WERI-Rb-1 (cell line): ENCODE measurements around the gene ITGB7.
"Not testable (repeated sequence)": the region's sequence is repeated elsewhere in the genome, so short reads cannot be mapped to it uniquely, and the experiment has no call there.

Experiments
- DNase-seq: peaks from one replicate; pipeline ENCODE4 v3.0.0-alpha.2; 2020
- H3K27ac ChIP-seq: fragments of 250-450 bp; sonication (Bioruptor Pico); 2 replicates; pipeline ENCODE4 v1.5.1; 2020; ENCODE audit warnings: mild to moderate bottlenecking, moderate library complexity
- H3K27me3 ChIP-seq: fragments of 250-450 bp; sonication (Bioruptor Pico); 2 replicates; pipeline ENCODE4 v1.5.1; 2021; ENCODE audit warnings: mild to moderate bottlenecking, low read depth, moderate library complexity; ENCODE audit not compliant: insufficient read depth, severe bottlenecking
- H3K36me3 ChIP-seq: fragments of 250-450 bp; sonication (Bioruptor Pico); 2 replicates; pipeline ENCODE4 v1.5.1; 2020; ENCODE audit warnings: mild to moderate bottlenecking, moderate library complexity
- H3K4me3 ChIP-seq: 2 replicates; pipeline ENCODE4 v1.5.1; 2011; ENCODE audit warnings: low read depth, mild to moderate bottlenecking, control low read depth, low read length
- H3K9me3 ChIP-seq: fragments of 250-450 bp; sonication (Bioruptor Pico); 2 replicates; pipeline ENCODE4 v1.5.1; 2021; ENCODE audit warnings: mild to moderate bottlenecking, moderate library complexity; ENCODE audit not compliant: severe bottlenecking
- TF ChIP-seq, protein P1 (sequence below): IDR thresholded peaks from 2 replicates; pipeline ENCODE4 v1.5.1; 2011; ENCODE audit warnings: low read depth, mild to moderate bottlenecking, control low read depth, inconsistent platforms, low read length

The ITGB7 gene

DNA sequence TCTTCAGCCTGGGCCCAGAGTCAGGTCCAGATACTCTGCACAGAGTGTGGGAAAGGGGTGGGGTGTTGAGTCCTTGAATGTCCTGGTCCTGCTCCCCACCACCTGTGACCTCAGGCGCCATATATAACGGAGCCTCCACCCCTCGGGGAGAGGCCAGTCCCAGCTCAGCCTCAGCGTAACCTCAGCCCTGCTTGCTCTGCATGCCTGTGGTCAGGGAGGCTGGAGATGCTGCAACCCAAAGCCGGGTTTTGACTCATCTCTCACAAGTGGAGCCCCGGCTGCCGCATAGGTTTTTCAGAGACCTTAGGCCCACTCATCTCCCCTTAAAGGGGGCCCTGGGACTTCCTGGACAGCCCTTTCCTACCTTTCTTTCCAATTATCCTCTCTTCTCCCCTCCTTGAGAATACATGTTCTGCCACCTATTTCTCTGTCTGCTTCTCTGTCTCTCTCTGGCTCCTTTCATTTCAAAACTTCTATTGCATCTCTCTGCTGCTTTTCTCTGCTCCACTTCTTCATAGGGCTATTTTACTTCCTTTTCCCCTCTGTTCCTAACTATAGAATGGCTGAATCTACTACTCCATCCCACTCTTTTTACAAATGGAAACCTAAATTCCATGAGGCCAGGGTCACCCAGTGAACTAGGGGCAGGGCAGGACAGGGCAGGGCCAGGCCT lies 1.2 kb downstream of the ITGB7 start:
- no peaks in the 10 kb centered on the region for H3K36me3 ChIP-seq
- DNase-seq, result no peak
- H3K27ac ChIP-seq, result no peak overlapping the region
- no peaks in the 10 kb centered on the region for H3K27me3 ChIP-seq
- TF ChIP-seq, protein P1, sequence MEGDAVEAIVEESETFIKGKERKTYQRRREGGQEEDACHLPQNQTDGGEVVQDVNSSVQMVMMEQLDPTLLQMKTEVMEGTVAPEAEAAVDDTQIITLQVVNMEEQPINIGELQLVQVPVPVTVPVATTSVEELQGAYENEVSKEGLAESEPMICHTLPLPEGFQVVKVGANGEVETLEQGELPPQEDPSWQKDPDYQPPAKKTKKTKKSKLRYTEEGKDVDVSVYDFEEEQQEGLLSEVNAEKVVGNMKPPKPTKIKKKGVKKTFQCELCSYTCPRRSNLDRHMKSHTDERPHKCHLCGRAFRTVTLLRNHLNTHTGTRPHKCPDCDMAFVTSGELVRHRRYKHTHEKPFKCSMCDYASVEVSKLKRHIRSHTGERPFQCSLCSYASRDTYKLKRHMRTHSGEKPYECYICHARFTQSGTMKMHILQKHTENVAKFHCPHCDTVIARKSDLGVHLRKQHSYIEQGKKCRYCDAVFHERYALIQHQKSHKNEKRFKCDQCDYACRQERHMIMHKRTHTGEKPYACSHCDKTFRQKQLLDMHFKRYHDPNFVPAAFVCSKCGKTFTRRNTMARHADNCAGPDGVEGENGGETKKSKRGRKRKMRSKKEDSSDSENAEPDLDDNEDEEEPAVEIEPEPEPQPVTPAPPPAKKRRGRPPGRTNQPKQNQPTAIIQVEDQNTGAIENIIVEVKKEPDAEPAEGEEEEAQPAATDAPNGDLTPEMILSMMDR, result no peak
- H3K4me3 ChIP-seq, result no peak overlapping the region
- H3K9me3 ChIP-seq, result no peaks in the 10 kb centered on the region

DNA sequence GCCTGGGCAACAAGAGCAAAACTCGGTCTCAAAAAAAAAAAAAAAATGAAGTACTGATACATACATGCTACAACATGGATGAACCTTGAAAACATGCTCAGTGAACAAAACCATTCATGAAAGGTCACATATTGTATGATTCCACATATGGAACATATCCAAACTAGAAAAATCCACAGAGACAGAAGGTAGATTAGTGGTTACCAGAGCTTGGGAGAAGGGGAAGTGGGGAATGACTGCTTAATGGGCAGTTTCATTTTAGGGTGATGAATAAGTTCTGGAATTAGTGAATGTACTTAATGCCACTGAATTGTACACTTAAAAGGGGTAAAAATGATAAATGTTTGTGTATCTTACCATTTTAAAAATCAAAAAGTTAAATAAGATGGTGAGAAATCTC lies 2.7 kb downstream of the ITGB7 start:
- Histone ChIP-seq H3K9me3 (no peaks in the 10 kb centered on the region), H3K4me3 (no peak overlapping the region), H3K36me3 (no peaks in the 10 kb centered on the region), H3K27ac (no peak overlapping the region), H3K27me3 (no peaks in the 10 kb centered on the region)
- DNase-seq, result no peak
- TF ChIP-seq, protein P1, result no peak

DNA sequence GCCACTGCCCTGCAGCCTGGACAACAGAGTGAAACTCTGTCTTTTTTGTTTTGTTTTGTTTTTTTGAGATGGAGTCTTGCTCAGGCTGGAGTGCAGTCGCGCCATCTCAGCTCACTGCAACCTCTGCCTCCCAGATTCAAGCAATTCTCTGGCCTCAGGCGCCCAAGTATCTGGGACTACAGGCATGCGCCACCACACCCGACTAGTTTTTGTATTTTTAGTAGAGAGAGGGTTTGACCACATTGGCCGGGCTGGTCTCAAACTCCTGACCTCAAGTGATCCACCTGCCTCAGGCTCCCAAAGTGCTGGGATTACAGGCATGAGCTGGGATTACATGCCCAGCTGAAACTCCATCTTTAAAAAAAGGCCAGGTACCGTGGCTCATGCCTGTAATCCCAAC lies 4.7 kb downstream of the ITGB7 start:
- H3K9me3 ChIP-seq, H3K4me3 ChIP-seq, H3K27ac ChIP-seq, DNase-seq, H3K36me3 ChIP-seq, H3K27me3 ChIP-seq: not testable (repeated sequence)

DNA sequence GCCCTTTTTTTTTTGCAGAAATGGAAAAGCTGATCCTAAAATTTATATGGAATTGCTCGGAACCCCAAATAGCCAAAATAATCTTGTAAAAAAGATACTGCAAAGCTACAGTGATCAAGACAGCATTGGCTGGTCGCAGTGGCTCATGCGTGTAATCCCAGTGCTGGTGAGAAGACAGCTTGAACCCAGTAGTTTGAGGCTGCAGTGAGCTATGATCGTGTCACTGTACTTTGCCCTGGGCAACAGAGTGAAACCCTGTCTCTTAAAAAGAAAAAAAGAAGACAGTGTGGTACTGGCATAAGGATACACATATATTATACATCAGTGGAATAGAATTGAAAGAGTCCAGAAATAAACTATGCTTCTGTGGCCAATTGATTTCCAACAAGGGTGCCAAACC lies 5.4 kb downstream of the ITGB7 start:
- no peaks in the 10 kb centered on the region for H3K36me3 ChIP-seq
- no peak for DNase-seq
- H3K27ac ChIP-seq, result no peak overlapping the region
- H3K27me3 ChIP-seq, result peaks cover 4% of the 10 kb centered on the region
- no peak overlapping the region for H3K4me3 ChIP-seq
- TF ChIP-seq, protein P1, result no peak
- H3K9me3 ChIP-seq, result no peaks in the 10 kb centered on the region

DNA sequence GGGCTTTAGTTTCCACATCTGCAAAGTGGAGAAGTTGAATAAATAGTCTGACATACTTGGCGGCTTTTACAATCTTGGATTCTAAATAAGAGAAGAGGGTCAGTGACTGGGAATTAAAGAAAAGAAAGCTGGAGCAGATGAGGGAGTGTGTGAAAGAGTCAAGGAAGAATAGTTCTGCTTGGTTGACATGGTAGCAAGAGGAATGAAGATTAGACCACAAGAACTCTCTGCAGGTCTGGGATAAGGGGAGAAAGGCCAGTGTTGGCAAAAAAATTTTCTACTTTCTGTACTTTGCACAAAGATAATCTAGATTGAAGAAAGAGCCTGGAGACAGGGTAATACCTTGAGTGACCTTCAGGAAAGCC lies 5.9 kb downstream of the ITGB7 start:
- peaks cover 4% of the 10 kb centered on the region for H3K27me3 ChIP-seq
- no peak overlapping the region for H3K27ac ChIP-seq
- H3K4me3 ChIP-seq, result no peak overlapping the region
- no peaks in the 10 kb centered on the region for H3K9me3 ChIP-seq
- TF ChIP-seq, protein P1, result no peak
- no peaks in the 10 kb centered on the region for H3K36me3 ChIP-seq
- no peak for DNase-seq

DNA sequence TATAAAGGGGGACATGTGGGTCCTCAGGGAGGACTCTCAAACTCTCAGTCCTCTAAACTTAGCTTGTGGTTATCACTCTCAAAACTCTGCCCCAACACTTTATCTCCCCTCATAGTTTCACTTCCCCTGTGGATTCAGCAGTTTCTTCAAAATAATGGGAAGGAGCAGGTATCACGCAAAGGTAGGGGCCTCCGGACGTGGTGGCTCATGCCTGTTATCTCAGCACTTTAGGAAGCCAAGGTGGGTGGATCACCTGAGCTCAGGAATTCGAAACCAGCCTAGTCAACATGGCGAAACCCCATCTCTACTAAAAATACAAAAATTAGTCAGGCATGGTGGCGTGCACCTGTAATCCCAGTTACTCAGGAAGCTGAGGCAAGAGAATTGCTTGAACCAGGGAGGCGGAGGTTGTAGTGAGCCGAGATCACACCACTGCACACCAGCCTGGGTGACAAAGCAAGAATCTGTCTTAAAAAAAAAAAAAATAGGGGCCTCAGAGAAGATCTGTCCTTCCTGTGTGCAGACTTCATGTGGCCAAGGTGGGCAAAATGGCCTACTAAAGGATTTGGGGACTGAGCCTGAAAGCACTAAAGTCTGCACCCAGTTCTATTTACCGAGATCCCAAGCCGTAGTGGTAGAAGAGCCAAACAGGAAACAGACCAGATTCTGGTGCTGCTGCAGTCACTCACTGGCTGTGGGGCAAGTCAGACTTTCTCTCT lies 6.4 kb downstream of the ITGB7 start:
- no peaks in the 10 kb centered on the region for H3K36me3 ChIP-seq
- TF ChIP-seq, protein P1, result no peak
- no peak overlapping the region for H3K4me3 ChIP-seq
- peaks cover 4% of the 10 kb centered on the region for H3K27me3 ChIP-seq
- no peaks in the 10 kb centered on the region for H3K9me3 ChIP-seq
- DNase-seq, result no peak
- H3K27ac ChIP-seq, result no peak overlapping the region
